ENCODE results near the gene ARHGAP10. TPM values are rescaled to one million over a fixed set of nuclear protein-coding genes. Genes with fewer than 3 reads are reported as not detected.

ARHGAP10 gene
- polyA plus RNA-seq, 1 experiment: 20.2 TPM

DNA sequence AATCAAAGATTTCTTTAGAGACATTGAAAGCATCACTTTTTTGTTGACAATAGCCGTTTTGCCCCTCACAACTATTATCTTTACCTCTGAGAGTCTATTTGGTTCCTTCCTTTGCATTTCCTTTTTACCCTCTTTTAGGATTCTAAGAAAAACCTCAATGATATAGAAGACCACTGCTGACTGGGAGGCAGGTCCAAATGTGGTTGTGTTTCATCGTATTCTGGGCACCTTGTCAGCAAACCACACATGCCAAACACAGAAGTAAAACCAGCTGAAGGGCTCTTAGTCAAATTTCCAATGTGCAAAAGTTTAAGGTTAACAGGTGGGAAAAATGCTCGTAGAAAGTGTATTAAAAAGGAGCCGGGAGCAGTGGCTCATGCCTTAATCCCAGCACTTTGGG is 42.8 kb upstream of the ARHGAP10 start:
- CTCF ChIA-PET: no interaction called here
- Histone ChIP-seq H3K4me3 (ENCODE audit: low read depth, low read length) (no peak overlapping the region), H3K27me3 (ENCODE audit: control insufficient read depth, insufficient read depth, low read length) (no peaks in the 10 kb centered on the region), H3K36me3 (ENCODE audit: control insufficient read depth, insufficient read depth, low read length) (no peaks in the 10 kb centered on the region)
- TF ChIP-seq, protein P1, sequence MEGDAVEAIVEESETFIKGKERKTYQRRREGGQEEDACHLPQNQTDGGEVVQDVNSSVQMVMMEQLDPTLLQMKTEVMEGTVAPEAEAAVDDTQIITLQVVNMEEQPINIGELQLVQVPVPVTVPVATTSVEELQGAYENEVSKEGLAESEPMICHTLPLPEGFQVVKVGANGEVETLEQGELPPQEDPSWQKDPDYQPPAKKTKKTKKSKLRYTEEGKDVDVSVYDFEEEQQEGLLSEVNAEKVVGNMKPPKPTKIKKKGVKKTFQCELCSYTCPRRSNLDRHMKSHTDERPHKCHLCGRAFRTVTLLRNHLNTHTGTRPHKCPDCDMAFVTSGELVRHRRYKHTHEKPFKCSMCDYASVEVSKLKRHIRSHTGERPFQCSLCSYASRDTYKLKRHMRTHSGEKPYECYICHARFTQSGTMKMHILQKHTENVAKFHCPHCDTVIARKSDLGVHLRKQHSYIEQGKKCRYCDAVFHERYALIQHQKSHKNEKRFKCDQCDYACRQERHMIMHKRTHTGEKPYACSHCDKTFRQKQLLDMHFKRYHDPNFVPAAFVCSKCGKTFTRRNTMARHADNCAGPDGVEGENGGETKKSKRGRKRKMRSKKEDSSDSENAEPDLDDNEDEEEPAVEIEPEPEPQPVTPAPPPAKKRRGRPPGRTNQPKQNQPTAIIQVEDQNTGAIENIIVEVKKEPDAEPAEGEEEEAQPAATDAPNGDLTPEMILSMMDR (IDR thresholded peaks at IDR 0.05; ENCODE audit: insufficient read depth, low read depth, low read length): no peak
- POLR2A ChIA-PET: no interaction called here
- DNase-seq (ENCODE audit: low read depth): no peak

GRCh38 chr4:147691820-147692219 is 40.1 kb upstream of the ARHGAP10 start:
- POLR2A ChIA-PET: no interaction called here

DNA sequence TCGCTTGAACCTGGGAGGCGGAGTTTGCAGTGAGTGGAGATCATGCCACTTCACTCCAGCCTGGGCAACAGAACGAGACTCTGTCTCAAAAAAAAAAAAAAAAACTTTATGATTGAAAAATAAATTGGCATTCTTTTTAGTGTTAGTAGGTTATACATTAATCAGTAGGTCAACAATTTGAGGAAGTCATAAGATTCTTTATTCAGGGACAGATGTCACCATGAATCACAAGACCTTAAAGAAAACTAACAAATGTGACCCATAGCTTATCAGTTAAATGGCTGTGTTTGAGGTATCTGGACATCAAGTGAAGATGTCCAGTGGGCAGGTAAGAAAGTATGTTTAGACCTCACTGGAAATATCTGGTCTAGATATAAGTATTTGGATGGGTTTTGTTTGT is 38.7 kb upstream of the ARHGAP10 start:
- TF ChIP-seq, protein P1 (IDR thresholded peaks at IDR 0.05; ENCODE audit: insufficient read depth, low read depth, low read length): no peak
- ChIA-PET CTCF (interaction anchor here (0.6 to 2.2 kb wide), 2 partner anchors 173 to 189 kb away, joined by 3 to 9 read pairs; no protein-coding TSS in a partner anchor), POLR2A (no interaction called here)
- Histone ChIP-seq H3K36me3 (ENCODE audit: control insufficient read depth, insufficient read depth, low read length) (no peaks in the 10 kb centered on the region), H3K4me3 (ENCODE audit: low read depth, low read length) (no peak overlapping the region), H3K27me3 (ENCODE audit: control insufficient read depth, insufficient read depth, low read length) (peaks cover 1% of the 10 kb centered on the region; the same call in 1 of the 2 replicates)
- DNase-seq (ENCODE audit: low read depth): no peak

More at GRCh38 chr4:147691820-147692219, 40.1 kb upstream of the ARHGAP10 start:
- TF ChIP-seq, protein P1 (IDR thresholded peaks at IDR 0.05; ENCODE audit: insufficient read depth, low read depth, low read length): no peak
- CTCF ChIA-PET: interaction anchor here (2.2 kb wide), 1 partner anchor 174 kb away, joined by 9 read pairs; no protein-coding TSS in a partner anchor
- Histone ChIP-seq H3K27me3 (ENCODE audit: control insufficient read depth, insufficient read depth, low read length) (no peaks in the 10 kb centered on the region), H3K36me3 (ENCODE audit: control insufficient read depth, insufficient read depth, low read length) (no peaks in the 10 kb centered on the region), H3K4me3 (ENCODE audit: low read depth, low read length) (no peak overlapping the region)
- no peak for DNase-seq (ENCODE audit: low read depth)

- CTCF ChIA-PET: interaction anchor here (1.5 to 2.0 kb wide), 2 partner anchors 11 to 169 kb away, joined by 6 to 16 read pairs; no protein-coding TSS in a partner anchor
- POLR2A ChIA-PET: no interaction called here
- Histone ChIP-seq H3K36me3 (ENCODE audit: control insufficient read depth, insufficient read depth, low read length) (no peaks in the 10 kb centered on the region), H3K27me3 (ENCODE audit: control insufficient read depth, insufficient read depth, low read length) (peaks cover 1% of the 10 kb centered on the region; the same call in 1 of the 2 replicates), H3K4me3 (ENCODE audit: low read depth, low read length) (no peak overlapping the region)
- TF ChIP-seq, protein P1 (IDR thresholded peaks at IDR 0.05; ENCODE audit: insufficient read depth, low read depth, low read length): no peak
- DNase-seq (ENCODE audit: low read depth): no peak
These were observed 35.0 kb upstream of the ARHGAP10 start for GRCh38 chr4:147696866-147697265.

DNA sequence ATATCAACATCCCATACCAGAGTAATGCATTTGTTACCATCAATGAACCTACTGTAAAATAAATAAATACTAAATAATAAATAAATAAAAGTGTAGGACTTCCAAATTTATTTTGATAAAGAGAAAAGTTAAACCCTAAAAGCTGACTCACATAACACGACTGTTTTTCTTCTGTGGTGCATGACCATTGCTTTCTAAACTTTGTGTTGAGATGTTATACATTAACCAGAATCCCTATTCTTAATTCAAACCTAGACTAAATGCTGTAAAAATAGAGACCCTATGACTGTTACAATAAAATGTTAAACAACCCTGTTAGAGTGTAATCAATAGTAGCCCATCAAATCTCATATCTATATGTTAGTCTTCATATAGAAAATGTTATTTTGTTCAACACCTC is 27.0 kb upstream of the ARHGAP10 start:
- H3K27me3 ChIP-seq (ENCODE audit: control insufficient read depth, insufficient read depth, low read length): no peaks in the 10 kb centered on the region
- POLR2A ChIA-PET: no interaction called here

More for the DNA sequence above, 27.0 kb upstream of the ARHGAP10 start:
- Histone ChIP-seq H3K36me3 (ENCODE audit: control insufficient read depth, insufficient read depth, low read length) (no peaks in the 10 kb centered on the region), H3K4me3 (ENCODE audit: low read depth, low read length) (no peak overlapping the region)
- TF ChIP-seq, protein P1 (IDR thresholded peaks at IDR 0.05; ENCODE audit: insufficient read depth, low read depth, low read length): no peak
- DNase-seq (ENCODE audit: low read depth): no peak
- CTCF ChIA-PET: interaction anchor here (14.2 kb wide), 1 partner anchor 160 kb away, joined by 169 read pairs; no protein-coding TSS in a partner anchor

Measured in BJ (cell line).